Measurements from ENCODE around the gene LRRC34.

- no peak for TF ChIP-seq CTCF (IDR thresholded peaks at IDR 0.05)
- TF ChIP-seq EZH2 (IDR thresholded peaks at IDR 0.05; ENCODE audit: borderline replicate concordance, insufficient read depth, low read depth, low read length, poor library complexity, severe bottlenecking) = no peak
Measured at GRCh38 chr3:169818316-169818715, 5.6 kb upstream of the LRRC34 start.

Data from B cell (primary cell).